Measurements from ENCODE around the gene KIAA1755. TPM values are rescaled to one million over a fixed set of nuclear protein-coding genes. Genes with fewer than 3 reads are reported as not detected.

KIAA1755 gene
- total RNA-seq, 1 donor from 2014 or later: 0.22 TPM

DNA sequence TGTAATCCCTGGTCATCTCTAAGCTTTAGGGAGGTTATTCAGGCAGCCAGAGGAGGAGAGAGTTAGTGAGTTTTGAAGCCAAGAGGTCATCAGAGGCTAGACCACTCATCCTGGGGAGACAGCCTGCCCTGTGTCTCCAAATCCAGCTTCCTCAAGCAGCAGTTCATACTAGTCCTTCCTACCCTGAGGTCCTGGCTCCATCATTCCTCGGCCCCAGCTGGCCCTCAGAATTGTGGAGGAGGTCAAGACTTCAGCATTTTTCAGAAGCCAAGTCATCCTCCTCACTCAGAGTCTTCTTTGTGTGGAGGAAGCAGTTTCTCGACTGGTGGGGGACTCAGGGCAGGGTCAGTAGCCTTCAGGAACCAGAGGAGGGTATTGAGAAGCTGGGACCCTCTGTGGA lies 12.4 kb upstream of the KIAA1755 start:
- TF ChIP-seq CTCF (IDR thresholded peaks at IDR 0.05) (no peak), EZH2phosphoT487 (IDR thresholded peaks at IDR 0.05) (no peak), EZH2 (IDR thresholded peaks at IDR 0.05) (no peak)
- Mint-ChIP-seq H3K9me3 (peaks cover 4% of the 10 kb centered on the region), H3K4me3 (no peak overlapping the region), H3K27me3 (ENCODE audit: insufficient read depth, low read depth) (peaks cover 10% of the 10 kb centered on the region), H3K4me1 (peaks cover 5% of the 10 kb centered on the region), H3K36me3 (no peaks in the 10 kb centered on the region), H3K27ac (no peak overlapping the region)
- H3K9ac ChIP-seq: no peak overlapping the region
- no peak for DNase-seq (ENCODE audit: low spot score)
- no peaks in the 10 kb centered on the region for H3K4me1 ChIP-seq
- no peaks in the 10 kb centered on the region for H3K79me2 ChIP-seq (ENCODE audit: low read depth)
- H3K4me3 ChIP-seq: no peak overlapping the region
- H2AFZ ChIP-seq (replicated peaks): no peak overlapping the region
- no peaks in the 10 kb centered on the region for H3K36me3 ChIP-seq
- H3K4me2 ChIP-seq: no peak overlapping the region
- no peak overlapping the region for H3K27ac ChIP-seq
- no peaks in the 10 kb centered on the region for H3K27me3 ChIP-seq
- no peaks in the 10 kb centered on the region for H4K20me1 ChIP-seq (ENCODE audit: low read depth)
- H3F3A ChIP-seq (ENCODE audit: low read depth): peaks cover under 1% of the 10 kb centered on the region
- H3K9me3 ChIP-seq (ENCODE audit: low read depth): no peaks in the 10 kb centered on the region

DNA sequence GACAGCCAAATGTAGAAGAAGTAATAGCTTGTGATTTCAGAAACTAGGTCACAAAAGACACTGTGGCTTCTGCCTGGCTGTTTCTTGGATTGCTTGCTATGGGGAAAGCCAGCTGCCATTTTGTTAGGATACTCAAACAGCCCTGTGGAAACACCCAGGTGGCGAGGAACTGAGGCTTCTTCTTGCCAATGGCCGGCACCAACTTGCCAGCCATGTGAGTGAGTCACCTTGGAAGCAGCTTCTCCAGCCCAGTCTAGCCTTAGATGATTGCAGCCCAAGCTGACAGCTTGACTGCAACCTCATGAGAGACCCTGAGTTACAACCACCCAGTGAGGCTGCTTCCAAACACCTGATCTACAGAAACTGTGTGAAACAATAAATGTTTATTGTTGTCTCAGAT lies 11.9 kb upstream of the KIAA1755 start:
- no peak overlapping the region for H3K27ac ChIP-seq
- Mint-ChIP-seq H3K9me3 (peaks cover 4% of the 10 kb centered on the region), H3K36me3 (no peaks in the 10 kb centered on the region), H3K4me1 (peaks cover 3% of the 10 kb centered on the region), H3K27ac (no peak overlapping the region), H3K27me3 (ENCODE audit: insufficient read depth, low read depth) (peaks cover 11% of the 10 kb centered on the region), H3K4me3 (no peak overlapping the region)
- H3F3A ChIP-seq (ENCODE audit: low read depth): no peaks in the 10 kb centered on the region
- H3K4me3 ChIP-seq: no peak overlapping the region
- H3K4me2 ChIP-seq: no peak overlapping the region
- DNase-seq (ENCODE audit: low spot score): no peak
- TF ChIP-seq EZH2phosphoT487 (IDR thresholded peaks at IDR 0.05): no peak
- no peaks in the 10 kb centered on the region for H3K79me2 ChIP-seq (ENCODE audit: low read depth)
- no peaks in the 10 kb centered on the region for H3K27me3 ChIP-seq
- H3K4me1 ChIP-seq: no peaks in the 10 kb centered on the region
- H4K20me1 ChIP-seq (ENCODE audit: low read depth): no peaks in the 10 kb centered on the region
- H3K9ac ChIP-seq: no peak overlapping the region
- H3K9me3 ChIP-seq (ENCODE audit: low read depth): no peaks in the 10 kb centered on the region
- H2AFZ ChIP-seq (replicated peaks): no peak overlapping the region
- no peaks in the 10 kb centered on the region for H3K36me3 ChIP-seq

GRCh38 chr20:38271608-38272120 lies 11.1 kb upstream of the KIAA1755 start:
- DNase-seq (ENCODE audit: low spot score): no peak
- H3K27me3 ChIP-seq: no peaks in the 10 kb centered on the region
- no peak overlapping the region for H3K4me2 ChIP-seq
- no peak overlapping the region for H3K4me3 ChIP-seq
- no peak overlapping the region for H3K4me3 Mint-ChIP-seq
- no peaks in the 10 kb centered on the region for H3K36me3 Mint-ChIP-seq
- peaks cover 12% of the 10 kb centered on the region for H3K27me3 Mint-ChIP-seq (ENCODE audit: insufficient read depth, low read depth)
- no peaks in the 10 kb centered on the region for H3K36me3 ChIP-seq
- TF ChIP-seq EZH2phosphoT487 (IDR thresholded peaks at IDR 0.05) (no peak), CTCF (IDR thresholded peaks at IDR 0.05) (no peak), EZH2 (IDR thresholded peaks at IDR 0.05) (no peak)
- no peaks in the 10 kb centered on the region for H3F3A ChIP-seq (ENCODE audit: low read depth)
- no peaks in the 10 kb centered on the region for H3K79me2 ChIP-seq (ENCODE audit: low read depth)
- no peaks in the 10 kb centered on the region for H3K4me1 ChIP-seq
- H3K9me3 Mint-ChIP-seq: peaks cover 4% of the 10 kb centered on the region
- H3K9me3 ChIP-seq (ENCODE audit: low read depth): no peaks in the 10 kb centered on the region
- no peak overlapping the region for H3K27ac Mint-ChIP-seq
- H3K4me1 Mint-ChIP-seq: peaks cover 2% of the 10 kb centered on the region
- H3K27ac ChIP-seq: no peak overlapping the region
- no peak overlapping the region for H3K9ac ChIP-seq
- H4K20me1 ChIP-seq (ENCODE audit: low read depth): no peaks in the 10 kb centered on the region
- no peak overlapping the region for H2AFZ ChIP-seq (replicated peaks)

- DNase-seq (ENCODE audit: low spot score): no peak
- Mint-ChIP-seq H3K4me1 (peaks cover 2% of the 10 kb centered on the region), H3K27ac (no peak overlapping the region), H3K27me3 (ENCODE audit: insufficient read depth, low read depth) (peaks cover 12% of the 10 kb centered on the region), H3K9me3 (peaks cover 4% of the 10 kb centered on the region), H3K36me3 (no peaks in the 10 kb centered on the region), H3K4me3 (no peak overlapping the region)
- Histone ChIP-seq H3K27me3 (no peaks in the 10 kb centered on the region), H3K36me3 (no peaks in the 10 kb centered on the region), H3F3A (ENCODE audit: low read depth) (no peaks in the 10 kb centered on the region), H3K4me2 (no peak overlapping the region), H2AFZ (replicated peaks) (no peak overlapping the region), H3K79me2 (ENCODE audit: low read depth) (no peaks in the 10 kb centered on the region), H3K9ac (no peak overlapping the region), H3K4me1 (no peaks in the 10 kb centered on the region), H3K27ac (no peak overlapping the region), H3K9me3 (ENCODE audit: low read depth) (no peaks in the 10 kb centered on the region), H4K20me1 (ENCODE audit: low read depth) (no peaks in the 10 kb centered on the region), H3K4me3 (no peak overlapping the region)
- no peak for TF ChIP-seq CTCF (IDR thresholded peaks at IDR 0.05)
- no peak for TF ChIP-seq EZH2phosphoT487 (IDR thresholded peaks at IDR 0.05)
- TF ChIP-seq EZH2 (IDR thresholded peaks at IDR 0.05): no peak
Measured at GRCh38 chr20:38270869-38271605, 10.5 kb upstream of the KIAA1755 start.

Measured in neural progenitor cell (in vitro differentiated cells).